K562 (cell line): ENCODE measurements around the gene PRPSAP1. TPM values are rescaled to one million over a fixed set of nuclear protein-coding genes. Genes with fewer than 3 reads are reported as not detected.

Source experiments
- BACH1 ChIP-seq: fragments of 200-800 bp; sonication (Bioruptor generic); IDR thresholded peaks from 2 replicates; pipeline ENCODE4 v1.6.1; 2016; ENCODE audit warnings: missing genetic modification characterization, missing compliant biosample characterization
- CEBPB ChIP-seq: fragments of 450-650 bp; IDR thresholded peaks from 2 replicates; pipeline ENCODE4 v1.6.1; 2016; ENCODE audit warnings: missing genetic modification characterization, missing compliant biosample characterization
- E4F1 ChIP-seq: fragments of 250-450 bp; sonication (Bioruptor Pico); IDR thresholded peaks from 2 replicates; pipeline ENCODE4 v1.5.0; 2021; ENCODE audit warnings: mild to moderate bottlenecking, borderline replicate concordance
- ESRRA ChIP-seq: fragments of 450-650 bp; IDR thresholded peaks from 2 replicates; pipeline ENCODE4 v1.6.1; 2014; ENCODE audit warnings: low read depth, mild to moderate bottlenecking, moderate library complexity, borderline replicate concordance
- IRF1 ChIP-seq: sonication (generic); formaldehyde crosslinking; IDR thresholded peaks from 2 replicates; pipeline ENCODE4 v1.8.0; 2022; ENCODE audit warnings: missing genetic modification reagents, mild to moderate bottlenecking, borderline replicate concordance
- KDM5B ChIP-seq: fragments of 200-600 bp; sonication (generic); IDR thresholded peaks from 2 replicates; pipeline ENCODE4 v1.6.1; 2012; ENCODE audit warnings: low read depth, mild to moderate bottlenecking, moderate library complexity, low read length, control low read depth, inconsistent platforms; ENCODE audit not compliant: insufficient replicate concordance
- MED1 ChIP-seq: sonication (generic); formaldehyde crosslinking; IDR thresholded peaks from 2 replicates; pipeline ENCODE4 v1.8.1; 2023; ENCODE audit warnings: missing genetic modification reagents, borderline replicate concordance
- MTA2 ChIP-seq: fragments of 450-650 bp; IDR thresholded peaks from 2 replicates; pipeline ENCODE4 v1.6.1; 2016; ENCODE audit warnings: low read depth
- RERE ChIP-seq: sonication (generic); formaldehyde crosslinking; IDR thresholded peaks from 2 replicates; pipeline ENCODE4 v1.8.0; 2023; ENCODE audit warnings: missing genetic modification reagents, mild to moderate bottlenecking, borderline replicate concordance
- RFX1 ChIP-seq: fragments of 450-650 bp; IDR thresholded peaks from 2 replicates; pipeline ENCODE4 v1.6.1; 2016; ENCODE audit warnings: mild to moderate bottlenecking, moderate library complexity
- SETDB1 ChIP-seq: IDR thresholded peaks from one replicate; pipeline ENCODE4 v1.6.1; 2012; ENCODE audit warnings: low read length, control low read depth, inconsistent platforms
- SREBF2 ChIP-seq: sonication (generic); formaldehyde crosslinking; IDR thresholded peaks from 2 replicates; pipeline ENCODE4 v1.4.0; 2020; ENCODE audit warnings: mild to moderate bottlenecking, missing genetic modification reagents
- TAL1 ChIP-seq: fragments of 450-650 bp; IDR thresholded peaks from 2 replicates; pipeline ENCODE4 v1.6.1; 2016; ENCODE audit warnings: mild to moderate bottlenecking
- TCF15 ChIP-seq: fragments of 250-450 bp; sonication (Bioruptor Pico); IDR thresholded peaks from 2 replicates; pipeline ENCODE4 v1.8.0; 2022; ENCODE audit warnings: moderate library complexity, mild to moderate bottlenecking, inconsistent platforms
- ZBTB26 ChIP-seq: fragments of 450-650 bp; formaldehyde crosslinking; IDR thresholded peaks from 2 replicates; pipeline ENCODE4 v1.4.0; 2022; ENCODE audit warnings: missing genetic modification characterization
- ZNF57 ChIP-seq: fragments of 450-650 bp; formaldehyde crosslinking; IDR thresholded peaks from 2 replicates; pipeline ENCODE4 v1.4.0; 2020; ENCODE audit warnings: mild to moderate bottlenecking, moderate library complexity
- ZNF764 ChIP-seq: fragments of 250-450 bp; sonication (Bioruptor Pico); IDR thresholded peaks from 2 replicates; pipeline ENCODE4 v1.4.0; 2020; ENCODE audit warnings: low read depth, mild to moderate bottlenecking, moderate library complexity
- polyA plus RNA-seq, 8 experiments: library from polyadenylated mRNA; depleted of rRNA in 4 of 8; stranded (reverse) in 5 of 8; unstranded in 3 of 8; fragments of >200 nt; fragmentation: Nextera tagmentation in 2 of 8; fragmentation: Illumina TruSeq in 1 of 8; extraction: Ambion mirVana in 2 of 8; extraction: Trizol in 1 of 8; gene quantifications; 2 replicates each; pipeline versions ENCODE4 v1.2.1 to v1.2.3, GENCODE V29; 2011 to 2014; ENCODE audit warnings: inconsistent platforms in 1 of 8, missing spikeins in 1 of 8
- total RNA-seq, 7 experiments: library from RNA; depleted of rRNA in 6 of 7; stranded (reverse); fragments of >200 nt in 6 of 7; fragmentation: Illumina TruSeq in 2 of 7; extraction: Trizol in 2 of 7; gene quantifications; 2 replicates each; pipeline versions ENCODE4 v1.2.1 to v1.2.3, GENCODE V29; 2011 to 2021; ENCODE audit warnings: low replicate concordance in 1 of 7

Gene PRPSAP1
- total and polyA plus RNA-seq, 9 of the 15 experiments (the other 6 are each of a cell fraction or from before 2014, with no cell fraction given): 21.9 to 77.1 (median 40.8) TPM

GRCh38 chr17:76384987-76385891 lies 31.5 kb upstream of the PRPSAP1 start (continued):
- no peak for TF ChIP-seq E4F1 (CRISPR knock-in tag)
- TF ChIP-seq TAL1: peak; percentile 52
- no peak for TF ChIP-seq TCF15 (CRISPR knock-in tag)
- TF ChIP-seq ZNF764 (CRISPR knock-in tag): no peak
- TF ChIP-seq MTA2: peak; percentile 6; the same call in 1 of the 2 replicates
- TF ChIP-seq SREBF2 (CRISPR knock-in tag): no peak
- TF ChIP-seq SETDB1: no peak
- TF ChIP-seq KDM5B: no peak
- no peak for TF ChIP-seq RFX1
- TF ChIP-seq ZBTB26 (CRISPR knock-in tag): no peak
- TF ChIP-seq BACH1 (tag): no peak
- TF ChIP-seq ESRRA: no peak
- TF ChIP-seq RERE (CRISPR knock-in tag): no peak
- TF ChIP-seq CEBPB (tag): no peak
- no peak for TF ChIP-seq ZNF57 (CRISPR knock-in tag)
- no peak for TF ChIP-seq MED1 (CRISPR knock-in tag)
- TF ChIP-seq IRF1: no peak
